Amniotic stem cell (primary cell): Measurements from ENCODE around the gene USP11.
"Not testable (repeated sequence)": the region's sequence is repeated elsewhere in the genome, so short reads cannot be mapped to it uniquely, and the experiment has no call there.

ENCODE experiments used
- DNase-seq: peaks from one replicate; lab custom pipeline; 2025; lab: John Stamatoyannopoulos, UW

The USP11 gene

DNA sequence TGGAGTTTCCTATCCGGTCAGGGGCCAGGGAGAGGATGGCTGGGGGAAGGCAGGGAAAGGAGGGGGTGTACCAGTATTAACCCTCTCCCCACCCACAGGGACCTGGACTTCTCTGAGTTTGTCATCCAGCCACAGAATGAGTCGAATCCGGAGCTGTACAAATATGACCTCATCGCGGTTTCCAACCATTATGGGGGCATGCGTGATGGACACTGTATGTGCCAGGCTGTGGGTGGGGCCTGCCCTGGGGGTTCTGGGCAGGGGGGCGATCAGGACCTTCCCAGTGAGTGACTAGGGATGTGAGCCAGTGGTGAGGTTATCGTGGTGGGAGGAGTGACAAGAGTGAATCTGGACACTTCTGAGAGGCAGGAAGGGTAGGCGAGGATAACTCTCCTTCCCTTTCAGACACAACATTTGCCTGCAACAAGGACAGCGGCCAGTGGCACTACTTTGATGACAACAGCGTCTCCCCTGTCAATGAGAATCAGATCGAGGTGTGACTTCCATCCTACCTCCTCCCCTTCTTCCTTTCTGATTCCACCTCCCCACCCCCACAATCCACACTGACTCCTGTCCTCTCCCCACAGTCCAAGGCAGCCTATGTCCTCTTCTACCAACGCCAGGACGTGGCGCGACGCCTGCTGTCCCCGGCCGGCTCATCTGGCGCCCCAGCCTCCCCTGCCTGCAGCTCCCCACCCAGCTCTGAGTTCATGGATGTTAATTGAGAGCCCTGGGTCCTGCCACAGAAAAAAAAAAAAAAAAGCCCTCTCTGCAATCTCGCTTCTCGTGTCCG lies 14.6 kb downstream of the USP11 start:
- no peak for DNase-seq

GRCh38 chrX:47247999-47248320 lies 15.2 kb downstream of the USP11 start:
- no peak for DNase-seq

DNA sequence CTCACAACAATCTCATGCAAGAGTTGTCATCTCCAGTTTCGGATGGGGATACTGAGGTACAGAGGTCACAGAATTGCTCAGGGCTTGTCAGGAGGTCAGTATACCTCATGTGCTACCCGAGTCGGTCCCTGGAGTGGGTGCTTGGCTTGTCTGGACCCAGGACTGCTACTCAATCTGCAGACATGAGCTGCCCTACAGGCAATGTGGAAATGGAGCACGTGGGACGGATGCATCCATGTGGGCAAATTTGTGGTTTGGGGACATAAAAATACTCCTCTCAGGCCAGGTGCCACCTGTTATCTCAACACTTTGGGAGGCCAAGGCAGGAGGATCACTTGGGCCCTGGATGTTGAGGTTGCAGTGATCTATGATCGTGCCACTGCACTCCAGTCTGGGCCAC lies 15.8 kb downstream of the USP11 start:
- DNase-seq = no peak

DNA sequence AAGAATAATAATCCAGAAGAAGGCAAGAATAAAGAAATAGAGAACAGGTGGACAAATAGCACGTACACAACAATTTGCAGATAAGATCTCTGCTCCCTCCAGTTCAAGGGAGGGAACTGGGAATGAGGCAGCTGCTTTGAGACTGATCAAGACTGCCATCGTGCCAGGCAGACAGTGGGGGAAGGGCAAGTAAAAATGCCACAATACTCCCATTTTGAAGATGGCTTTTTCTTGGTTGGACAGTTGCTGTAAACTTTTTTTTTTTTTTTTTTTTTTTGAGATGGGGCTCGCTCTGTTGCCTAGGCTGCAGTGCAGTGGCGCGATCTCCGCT lies 17.2 kb downstream of the USP11 start:
- DNase-seq = no peak

DNA sequence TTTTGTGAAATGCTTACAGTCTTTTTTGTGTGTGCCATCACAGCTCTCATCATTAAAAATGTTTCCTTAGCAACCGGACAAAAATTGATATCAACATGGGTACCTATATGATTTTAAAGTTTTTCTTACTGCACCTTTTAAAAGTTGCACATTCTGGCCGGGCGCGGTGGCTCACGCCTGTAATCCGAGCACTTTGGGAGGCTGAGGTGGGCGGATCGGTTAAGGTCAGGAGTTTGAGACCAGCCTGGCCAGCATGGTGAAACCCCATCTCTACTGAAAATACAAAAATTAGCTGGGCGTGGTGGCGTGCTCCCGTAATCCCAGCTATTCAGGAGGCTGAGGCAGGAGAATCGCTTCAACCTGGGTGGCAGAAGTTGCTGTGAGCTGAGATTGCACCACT lies 24.8 kb downstream of the USP11 start:
- DNase-seq = not testable (repeated sequence)

GRCh38 chrX:47264483-47265173 lies 31.8 kb downstream of the USP11 start:
- DNase-seq = no peak

DNA sequence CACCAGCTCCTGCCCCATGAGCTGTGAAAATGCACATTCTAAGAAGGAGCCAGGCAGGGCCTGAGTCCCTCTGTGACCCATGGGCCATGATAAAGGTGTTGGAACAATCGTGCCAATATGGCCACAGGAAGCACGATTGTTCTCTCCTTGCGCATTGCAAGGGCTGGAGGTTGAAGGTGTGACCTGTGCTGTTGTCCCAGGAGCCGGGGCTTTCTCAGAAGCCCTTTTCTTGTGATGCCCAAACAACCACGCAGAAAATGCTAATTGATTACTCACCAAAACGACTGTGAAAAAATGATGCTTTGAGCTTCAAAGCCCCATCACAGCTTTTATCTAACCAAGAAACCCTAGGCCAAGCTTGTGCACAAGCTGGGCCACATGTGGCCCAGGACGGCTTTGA lies 33.8 kb downstream of the USP11 start:
- DNase-seq = no peak

- DNase-seq = no peak
Observed at GRCh38 chrX:47272013-47272408, 39.2 kb downstream of the USP11 start.

GRCh38 chrX:47273011-47273730 lies 40.4 kb downstream of the USP11 start:
- DNase-seq = no peak

DNA sequence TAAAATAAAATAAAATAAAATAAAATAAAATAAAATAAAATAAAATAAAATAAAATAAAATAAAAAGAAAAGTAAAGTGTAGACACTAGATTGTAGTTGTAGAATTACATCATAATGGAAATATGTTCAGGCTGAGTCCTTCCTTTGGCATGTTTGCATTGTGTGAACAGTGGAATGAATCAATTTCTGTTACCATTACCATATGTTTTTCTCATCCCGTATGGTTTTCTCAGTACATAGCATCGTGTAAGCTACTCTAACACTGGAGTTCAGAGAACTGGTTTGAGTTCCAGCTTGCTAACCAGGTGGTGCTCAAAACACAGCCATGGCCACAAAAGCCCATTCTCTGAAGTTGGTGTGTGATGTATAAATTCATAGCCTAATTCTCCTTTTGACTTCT lies 45.9 kb downstream of the USP11 start:
- DNase-seq = peak; percentile 6

DNA sequence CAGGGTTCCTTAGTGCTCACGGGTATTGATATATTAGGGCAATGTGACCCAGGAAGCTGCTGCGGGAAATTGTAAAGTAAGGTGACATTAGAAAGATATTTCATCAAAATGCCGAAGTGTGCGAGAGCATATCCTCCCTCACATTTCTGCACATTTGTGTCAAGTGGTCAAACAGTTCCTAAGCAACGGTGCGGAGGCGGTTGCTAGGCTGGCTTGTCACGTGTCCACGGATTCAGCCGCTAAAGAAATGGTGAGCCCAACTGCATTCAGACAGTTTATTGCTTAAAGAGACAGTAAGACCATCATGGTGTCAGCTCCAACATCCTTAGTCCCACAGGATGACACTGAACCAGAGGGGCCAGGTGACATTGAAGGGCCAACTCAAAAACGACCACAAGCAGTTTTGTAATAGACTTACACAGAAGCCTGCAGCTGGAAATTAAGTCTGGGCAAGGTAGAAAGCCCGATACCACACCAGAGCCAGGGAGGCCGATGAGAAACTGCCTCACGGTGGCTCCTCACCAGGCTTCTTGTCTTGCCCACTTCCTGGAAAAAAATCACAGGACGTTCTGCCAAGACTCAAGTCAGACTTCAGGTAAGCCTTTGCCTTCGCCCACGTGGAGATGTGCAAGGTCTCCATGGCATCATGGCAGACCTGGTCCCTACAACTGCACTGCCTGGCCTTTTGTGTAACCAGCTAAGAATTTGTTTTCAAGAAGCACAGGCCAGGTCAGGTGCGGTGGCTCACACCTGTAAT lies 50.4 kb downstream of the USP11 start:
- DNase-seq = no peak

DNA sequence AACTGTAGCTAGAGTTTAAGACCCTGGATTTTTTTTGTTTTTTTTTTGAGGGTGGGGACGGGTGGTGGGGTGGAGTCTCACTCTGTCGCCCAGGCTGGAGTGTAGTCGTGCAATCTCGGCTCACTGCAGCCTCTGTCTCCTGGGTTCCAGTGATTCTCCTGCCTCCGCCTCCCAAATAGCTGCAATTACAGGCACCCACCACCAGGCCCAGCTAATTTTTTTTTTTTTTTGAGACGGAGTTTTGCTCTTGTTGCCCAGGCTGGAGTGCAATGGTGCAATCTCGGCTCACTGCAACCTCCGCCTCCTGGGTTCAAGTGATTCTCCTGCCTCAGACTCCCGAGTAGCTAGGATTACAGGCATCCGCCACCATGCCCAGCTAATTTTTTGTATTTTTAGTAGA lies 51.8 kb downstream of the USP11 start:
- DNase-seq = not testable (repeated sequence)

GRCh38 chrX:47285836-47286320 lies 53.1 kb downstream of the USP11 start:
- DNase-seq = no peak

DNA sequence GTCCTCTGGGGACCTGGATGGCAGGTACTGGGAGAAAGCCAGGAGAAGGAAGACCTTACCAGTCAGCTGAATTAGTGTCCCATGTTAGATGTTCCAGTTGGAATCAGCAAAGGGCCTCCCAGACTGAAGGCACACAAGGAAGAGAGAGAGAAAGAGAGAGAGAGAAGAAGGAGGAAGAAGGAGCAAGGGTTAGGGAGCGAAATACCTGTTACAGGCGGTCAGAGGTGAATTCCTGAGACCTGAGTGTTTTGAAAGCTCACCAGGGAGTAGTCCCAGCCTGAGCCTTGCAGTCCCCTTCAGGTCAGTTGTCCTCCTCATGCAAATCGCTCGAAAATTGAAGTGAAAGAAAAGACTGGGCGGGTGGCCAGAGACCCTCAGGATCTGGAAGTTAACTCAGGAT lies 60.3 kb downstream of the USP11 start:
- DNase-seq = no peak

GRCh38 chrX:47296766-47297365 lies 64.1 kb downstream of the USP11 start:
- DNase-seq = no peak

DNA sequence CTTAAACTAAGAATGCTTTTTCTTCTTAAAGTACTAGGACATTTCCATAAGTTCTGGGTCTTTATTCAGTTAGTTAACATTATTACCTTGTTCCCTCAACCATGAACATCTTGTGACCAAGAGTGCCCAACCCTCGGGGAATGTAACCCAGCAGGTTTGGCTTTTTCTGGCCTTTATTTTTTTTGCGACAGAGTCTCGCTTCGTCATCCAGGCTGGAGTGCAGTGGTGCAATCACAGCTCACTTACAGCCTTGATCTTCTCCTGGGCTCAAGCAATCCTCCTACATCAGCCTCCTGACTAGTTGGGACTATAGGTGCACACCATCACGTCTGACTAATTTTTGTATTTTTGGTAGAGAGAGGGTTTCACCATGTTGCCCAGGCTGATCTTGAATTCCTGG lies 65.1 kb downstream of the USP11 start:
- DNase-seq = no peak
